Suprapubic skin (tissue), 3 donors: ENCODE measurements around the gene RIOX2.

Experiments used
- POLR2A ChIP-seq, 2 donors: fragments of 450-650 bp; IDR thresholded peaks; one replicate each; pipeline ENCODE4 v1.6.1; 2017; ENCODE audit warnings: antibody characterized with exemption in 2 of 2, mild to moderate bottlenecking in 2 of 2, moderate library complexity in 2 of 2
- TF ChIP-seq, protein P1 (sequence below), 2 donors: fragments of 200-600 bp in 1 of 2; fragments of 450-650 bp in 1 of 2; sonication (generic) in 1 of 2; IDR thresholded peaks; one replicate each; pipeline ENCODE4 v1.5.1; 2016 to 2019; ENCODE audit warnings: antibody characterized with exemption in 2 of 2, mild to moderate bottlenecking in 1 of 2, moderate library complexity in 1 of 2

DNA sequence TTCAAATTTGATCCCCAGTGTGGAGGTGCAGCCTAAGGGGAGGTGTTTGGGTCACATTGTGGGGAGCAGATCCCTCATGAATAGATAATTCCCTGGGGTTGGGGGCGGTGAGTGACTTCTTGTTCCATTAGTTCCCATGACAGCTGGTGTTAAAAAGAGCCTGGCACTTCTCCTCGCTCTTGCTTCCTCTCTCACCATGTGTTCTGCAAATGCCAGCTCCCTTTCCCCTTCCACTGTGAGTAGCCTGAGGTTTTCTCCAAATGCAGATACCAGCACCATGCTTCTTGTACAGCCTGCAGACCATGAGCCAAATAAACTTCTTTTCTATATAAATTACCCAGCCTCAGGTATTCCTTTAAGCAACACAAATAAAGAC is 23.1 kb downstream of the RIOX2 start:
- TF ChIP-seq POLR2A (IDR thresholded peaks at IDR 0.05), result no peak
- TF ChIP-seq, protein P1, sequence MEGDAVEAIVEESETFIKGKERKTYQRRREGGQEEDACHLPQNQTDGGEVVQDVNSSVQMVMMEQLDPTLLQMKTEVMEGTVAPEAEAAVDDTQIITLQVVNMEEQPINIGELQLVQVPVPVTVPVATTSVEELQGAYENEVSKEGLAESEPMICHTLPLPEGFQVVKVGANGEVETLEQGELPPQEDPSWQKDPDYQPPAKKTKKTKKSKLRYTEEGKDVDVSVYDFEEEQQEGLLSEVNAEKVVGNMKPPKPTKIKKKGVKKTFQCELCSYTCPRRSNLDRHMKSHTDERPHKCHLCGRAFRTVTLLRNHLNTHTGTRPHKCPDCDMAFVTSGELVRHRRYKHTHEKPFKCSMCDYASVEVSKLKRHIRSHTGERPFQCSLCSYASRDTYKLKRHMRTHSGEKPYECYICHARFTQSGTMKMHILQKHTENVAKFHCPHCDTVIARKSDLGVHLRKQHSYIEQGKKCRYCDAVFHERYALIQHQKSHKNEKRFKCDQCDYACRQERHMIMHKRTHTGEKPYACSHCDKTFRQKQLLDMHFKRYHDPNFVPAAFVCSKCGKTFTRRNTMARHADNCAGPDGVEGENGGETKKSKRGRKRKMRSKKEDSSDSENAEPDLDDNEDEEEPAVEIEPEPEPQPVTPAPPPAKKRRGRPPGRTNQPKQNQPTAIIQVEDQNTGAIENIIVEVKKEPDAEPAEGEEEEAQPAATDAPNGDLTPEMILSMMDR (IDR thresholded peaks at IDR 0.05), result no peak
